GM19452 (cell line): ENCODE data around the gene PARD3.
A peak's percentile ranks its signal among the peaks of the same experiment; 100 is the strongest.

Experiments
- ATAC-seq: cut with Tn5 transposase; IDR thresholded peaks from one replicate; pipeline ENCODE4 v1.9.1; 2021; ENCODE audit not compliant: unreplicated experiment

PARD3 gene

GRCh38 chr10:34697351-34698247 is 117.5 kb downstream of the PARD3 start:
- ATAC-seq: no peak

GRCh38 chr10:34696423-34696822 is 118.7 kb downstream of the PARD3 start:
- ATAC-seq: no peak

- ATAC-seq: no peak
Measured at GRCh38 chr10:34690383-34691049, 124.6 kb downstream of the PARD3 start.

- ATAC-seq: no peak
Measured at GRCh38 chr10:34689053-34689452, 126.0 kb downstream of the PARD3 start.

- ATAC-seq: no peak
Measured at GRCh38 chr10:34687434-34688210, 127.5 kb downstream of the PARD3 start.

GRCh38 chr10:34682580-34682979 is 132.5 kb downstream of the PARD3 start:
- ATAC-seq: no peak

GRCh38 chr10:34681933-34682332 is 133.2 kb downstream of the PARD3 start:
- ATAC-seq: no peak

GRCh38 chr10:34679177-34679576 is 135.9 kb downstream of the PARD3 start:
- no peak for ATAC-seq

- ATAC-seq: no peak
Measured at GRCh38 chr10:34677591-34677990, 137.5 kb downstream of the PARD3 start.

- no peak for ATAC-seq
Measured at GRCh38 chr10:34677132-34677531, 138.0 kb downstream of the PARD3 start.

- ATAC-seq: no peak
Measured at GRCh38 chr10:34674176-34674575, 140.9 kb downstream of the PARD3 start.

- ATAC-seq: no peak
Measured at GRCh38 chr10:34670081-34670480, 145.0 kb downstream of the PARD3 start.

GRCh38 chr10:34669079-34669478 is 146.0 kb downstream of the PARD3 start:
- ATAC-seq: no peak

- ATAC-seq: peak; percentile 52
Measured at GRCh38 chr10:34667177-34667576, 147.9 kb downstream of the PARD3 start.

GRCh38 chr10:34666008-34666704 is 148.9 kb downstream of the PARD3 start:
- ATAC-seq: peak; percentile 80

GRCh38 chr10:34664706-34665105 is 150.4 kb downstream of the PARD3 start:
- no peak for ATAC-seq

- ATAC-seq: no peak
Measured at GRCh38 chr10:34661580-34661979, 153.5 kb downstream of the PARD3 start.

- ATAC-seq: no peak
Measured at GRCh38 chr10:34658934-34659333, 156.2 kb downstream of the PARD3 start.

- no peak for ATAC-seq
Measured at GRCh38 chr10:34656661-34657060, 158.4 kb downstream of the PARD3 start.

- ATAC-seq: no peak
Measured at GRCh38 chr10:34655286-34656170, 159.6 kb downstream of the PARD3 start.
